Testis (tissue), 3 donors: ENCODE measurements around the gene SLC29A4. TPM values are rescaled to one million over a fixed set of nuclear protein-coding genes. Genes with fewer than 3 reads are reported as not detected.
"Not testable (repeated sequence)": the region's sequence is repeated elsewhere in the genome, so short reads cannot be mapped to it uniquely, and the experiment has no call there.

Experiments used
- DNase-seq: peaks from one replicate; pipeline ENCODE4 v3.0.0-alpha.2; 2019
- H3K27ac ChIP-seq, 2 donors: fragments of 200-600 bp; sonication (generic); one replicate each; pipeline ENCODE4 v1.5.1; 2019
- H3K27me3 ChIP-seq: fragments of 200-600 bp; sonication (generic); one replicate; pipeline ENCODE4 v1.5.1; 2019
- H3K36me3 ChIP-seq: fragments of 200-600 bp; sonication (generic); one replicate; pipeline ENCODE4 v1.5.1; 2017; ENCODE audit warnings: low read depth; ENCODE audit errors: missing control alignments
- H3K4me1 ChIP-seq: fragments of 200-600 bp; sonication (generic); one replicate; pipeline ENCODE4 v1.5.1; 2019
- H3K4me3 ChIP-seq, 2 donors: fragments of 200-600 bp; sonication (generic); one replicate each; pipeline ENCODE4 v1.5.1; 2017 to 2019
- H3K9me3 ChIP-seq: fragments of 200-600 bp; sonication (generic); one replicate; pipeline ENCODE4 v1.5.1; 2017
- POLR2A ChIP-seq: fragments of 450-650 bp; IDR thresholded peaks from one replicate; pipeline ENCODE4 v1.6.1; 2017; ENCODE audit warnings: antibody characterized with exemption, mild to moderate bottlenecking, moderate library complexity
- WGBS, 2 donors: methylation state at CpG; one replicate each; pipeline ENCODE4 v1.1.5; 2018; 5-methylcytosine and 5-hydroxymethylcytosine counted together
- intact Hi-C: fragments of 100-400 bp; cut with DNase I; formaldehyde crosslinking; loops from one replicate; pipeline ENCODE4 v1.15.1; 2023; ENCODE audit warnings: low total_unique reads
- polyA plus RNA-seq: library from polyadenylated mRNA; stranded (reverse); fragments of 350-450 nt; fragmentation: Illumina TruSeq; extraction: RNeasy Lipid Tissue Mini Kit (QIAGEN cat#74804); gene quantifications from one replicate; pipeline ENCODE4 v1.2.3, GENCODE V29; 2014; ENCODE audit warnings: low read depth, low replicate concordance; ENCODE audit not compliant: insufficient read depth
- total RNA-seq, 2 donors: library from RNA; depleted of rRNA; stranded (reverse); fragments of >200 nt; gene quantifications; one replicate each; pipeline ENCODE4 v1.2.3, GENCODE V29; 2016
- TF ChIP-seq, protein P1 (sequence below), 3 experiments: fragments of 450-650 bp in 2 of 3; fragments of 200-600 bp in 1 of 3; sonication (generic) in 1 of 3; IDR thresholded peaks; one replicate each; pipeline ENCODE4 v1.5.1; 2016 to 2019; ENCODE audit warnings: antibody characterized with exemption in 3 of 3, mild to moderate bottlenecking in 2 of 3, moderate library complexity in 1 of 3

Gene SLC29A4
- total and polyA plus RNA-seq, 3 donors from 2014 or later, result 4.3 to 15.2 (median 7.6) TPM

DNA sequence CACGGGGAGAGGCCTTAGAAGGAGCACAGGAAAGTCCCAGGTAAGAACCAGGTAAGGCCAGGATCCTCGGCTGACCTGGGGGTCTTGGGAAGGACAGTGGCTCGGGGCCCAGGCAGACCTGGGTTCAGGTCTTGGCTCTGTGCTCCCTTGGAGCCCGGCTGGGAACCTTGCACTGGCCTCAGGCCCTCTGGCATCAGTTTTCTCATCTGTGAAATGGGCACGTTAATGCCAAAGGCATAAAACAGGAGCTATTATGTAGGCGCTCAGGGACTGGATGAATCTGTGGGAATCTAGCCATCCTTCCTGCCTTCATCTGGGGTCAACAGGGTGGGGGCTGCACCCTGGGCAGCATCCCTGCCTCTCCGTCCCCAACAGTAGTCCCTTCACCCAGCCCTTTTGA lies 8.3 kb upstream of the SLC29A4 start:
- Histone ChIP-seq H3K4me1 (no peaks in the 10 kb centered on the region), H3K27me3 (no peaks in the 10 kb centered on the region), H3K36me3 (no peaks in the 10 kb centered on the region), H3K4me3 (no peak overlapping the region), H3K9me3 (no peaks in the 10 kb centered on the region), H3K27ac (no peak overlapping the region)
- no peak for TF ChIP-seq POLR2A
- TF ChIP-seq, protein P1, sequence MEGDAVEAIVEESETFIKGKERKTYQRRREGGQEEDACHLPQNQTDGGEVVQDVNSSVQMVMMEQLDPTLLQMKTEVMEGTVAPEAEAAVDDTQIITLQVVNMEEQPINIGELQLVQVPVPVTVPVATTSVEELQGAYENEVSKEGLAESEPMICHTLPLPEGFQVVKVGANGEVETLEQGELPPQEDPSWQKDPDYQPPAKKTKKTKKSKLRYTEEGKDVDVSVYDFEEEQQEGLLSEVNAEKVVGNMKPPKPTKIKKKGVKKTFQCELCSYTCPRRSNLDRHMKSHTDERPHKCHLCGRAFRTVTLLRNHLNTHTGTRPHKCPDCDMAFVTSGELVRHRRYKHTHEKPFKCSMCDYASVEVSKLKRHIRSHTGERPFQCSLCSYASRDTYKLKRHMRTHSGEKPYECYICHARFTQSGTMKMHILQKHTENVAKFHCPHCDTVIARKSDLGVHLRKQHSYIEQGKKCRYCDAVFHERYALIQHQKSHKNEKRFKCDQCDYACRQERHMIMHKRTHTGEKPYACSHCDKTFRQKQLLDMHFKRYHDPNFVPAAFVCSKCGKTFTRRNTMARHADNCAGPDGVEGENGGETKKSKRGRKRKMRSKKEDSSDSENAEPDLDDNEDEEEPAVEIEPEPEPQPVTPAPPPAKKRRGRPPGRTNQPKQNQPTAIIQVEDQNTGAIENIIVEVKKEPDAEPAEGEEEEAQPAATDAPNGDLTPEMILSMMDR (IDR thresholded peaks at IDR 0.05), result no peak
- DNase-seq, result no peak
- 73 to 86% methylated on average over 5 to 7 of the region's 7 CpGs for WGBS, 2 donors
- intact Hi-C loops, result no loop called here

DNA sequence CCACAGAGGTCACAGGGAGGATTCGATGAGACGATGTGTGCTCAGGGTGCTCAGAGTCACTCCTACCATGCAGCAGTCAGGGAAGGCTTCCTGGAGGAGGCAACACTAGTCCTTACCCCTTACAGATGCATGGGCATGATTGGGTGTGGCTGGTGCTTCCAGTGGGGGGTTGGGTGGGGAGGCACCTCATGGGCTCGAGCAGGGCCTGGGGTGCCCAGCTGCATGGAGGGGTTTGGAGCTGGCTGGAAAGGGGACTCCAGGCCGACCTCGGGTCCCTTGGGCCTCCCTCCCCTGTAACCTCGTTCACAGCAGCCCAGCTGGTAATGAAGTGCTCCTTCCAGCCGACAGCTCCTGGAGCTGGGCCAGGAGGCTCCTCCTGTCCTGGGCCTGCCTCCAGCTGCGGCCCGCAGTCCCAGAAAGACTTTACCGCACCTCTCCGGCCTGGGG lies 7.7 kb upstream of the SLC29A4 start:
- H3K4me1 ChIP-seq, H3K27ac ChIP-seq, H3K27me3 ChIP-seq, H3K4me3 ChIP-seq, H3K36me3 ChIP-seq, H3K9me3 ChIP-seq, intact Hi-C loops: not testable (repeated sequence)
- DNase-seq, result peak; percentile 47
- WGBS, 2 donors, result 47 to 51% methylated on average over 2 to 10 of the region's 11 CpGs

DNA sequence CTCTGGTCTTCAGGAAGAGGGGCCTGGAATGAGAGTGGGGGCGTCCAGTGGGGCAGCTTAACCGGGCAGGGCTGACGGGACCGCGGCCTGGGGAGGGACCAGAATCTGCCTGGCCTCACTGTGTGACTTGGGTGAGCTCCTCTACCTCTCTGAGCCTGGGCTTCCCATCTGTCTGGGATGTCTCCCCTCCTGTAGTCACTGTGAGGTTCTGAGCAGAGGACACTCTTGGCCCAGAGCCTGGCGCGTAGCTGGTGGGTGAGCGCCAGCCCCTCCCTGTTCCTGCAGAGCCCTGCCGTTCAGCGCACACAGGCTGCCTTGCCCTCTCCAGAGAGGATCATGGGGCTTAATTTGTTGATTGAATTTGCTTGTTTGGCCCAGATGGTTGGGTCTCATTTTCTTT lies 7.2 kb upstream of the SLC29A4 start:
- 39 to 50% methylated on average over 5 to 6 of the region's 10 CpGs for WGBS, 2 donors
- H3K27me3 ChIP-seq, H3K27ac ChIP-seq, H3K36me3 ChIP-seq, intact Hi-C loops, H3K4me3 ChIP-seq, H3K9me3 ChIP-seq, H3K4me1 ChIP-seq: not testable (repeated sequence)
- peak; percentile 61 for DNase-seq

DNA sequence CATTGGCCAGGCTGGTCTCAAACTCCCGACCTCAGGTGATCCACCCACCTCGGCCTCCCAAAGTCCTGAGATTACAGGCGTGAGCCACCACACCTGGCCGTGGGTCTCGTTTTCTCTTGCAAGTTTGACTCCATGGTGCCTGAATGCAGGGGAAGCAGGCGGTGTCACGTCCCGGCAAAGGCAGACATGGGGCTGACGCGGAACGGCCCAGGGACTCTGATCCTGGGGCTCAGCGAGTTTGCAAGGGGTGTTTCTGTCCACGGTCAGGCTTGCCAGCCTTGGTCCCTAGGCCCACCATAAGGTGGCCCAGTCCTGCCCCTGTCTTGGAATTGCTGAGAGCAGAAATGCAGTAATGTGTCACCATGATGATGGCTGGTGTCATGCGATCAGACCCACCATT lies 6.6 kb upstream of the SLC29A4 start:
- DNase-seq, intact Hi-C loops, H3K36me3 ChIP-seq, H3K9me3 ChIP-seq, H3K27me3 ChIP-seq, H3K4me3 ChIP-seq, H3K4me1 ChIP-seq, H3K27ac ChIP-seq: not testable (repeated sequence)
- 88 to 100% methylated on average over 6 to 14 of the region's 14 CpGs for WGBS, 2 donors

DNA sequence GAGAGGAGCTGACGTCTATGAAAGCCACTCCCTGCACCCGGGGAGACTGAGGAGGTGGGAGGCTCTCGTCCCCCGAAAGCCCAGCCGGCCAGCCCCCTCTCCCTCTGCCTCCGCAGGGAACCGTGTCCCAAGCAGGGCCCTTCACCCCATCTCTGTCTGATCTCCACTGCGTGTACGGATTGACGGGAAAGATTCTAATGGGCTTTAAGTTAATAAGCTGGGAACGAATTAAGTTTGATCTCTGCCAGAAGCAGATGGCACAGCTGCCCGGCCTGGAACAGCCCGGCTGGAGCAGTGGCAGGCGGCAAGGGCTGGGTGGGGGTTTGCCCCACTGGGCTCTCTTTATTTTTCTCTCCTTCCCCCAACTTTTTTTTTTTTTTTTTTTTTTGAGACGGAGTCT lies 6.1 kb upstream of the SLC29A4 start:
- no peak overlapping the region for H3K27ac ChIP-seq
- H3K27me3 ChIP-seq, result no peaks in the 10 kb centered on the region
- TF ChIP-seq, protein P1 (IDR thresholded peaks at IDR 0.05), result no peak
- no peak for TF ChIP-seq POLR2A
- intact Hi-C loops, result no loop called here
- no peaks in the 10 kb centered on the region for H3K9me3 ChIP-seq
- no peaks in the 10 kb centered on the region for H3K36me3 ChIP-seq
- DNase-seq, result no peak
- no peak overlapping the region for H3K4me3 ChIP-seq
- 90 to 92% methylated on average over 13 to 15 of the region's 15 CpGs for WGBS, 2 donors
- no peaks in the 10 kb centered on the region for H3K4me1 ChIP-seq

DNA sequence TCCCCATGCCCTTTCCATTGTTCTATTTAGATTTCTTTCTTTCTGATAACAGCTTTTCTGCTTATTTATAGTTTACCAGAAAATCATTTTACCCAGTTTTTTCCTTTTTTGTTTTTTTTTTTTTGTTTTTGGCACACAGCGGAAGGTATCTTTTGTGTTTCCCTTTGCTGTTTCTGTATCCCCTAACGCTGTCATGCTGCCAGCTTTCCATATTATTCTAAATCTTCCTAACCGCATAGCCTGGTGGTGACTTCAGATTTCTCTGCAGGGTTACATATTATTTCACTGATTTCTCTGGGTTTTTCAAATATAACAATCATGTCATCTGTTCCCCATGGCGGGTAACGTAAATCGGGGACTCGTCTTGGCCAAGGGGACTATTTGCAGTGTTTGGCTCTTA lies 4.0 kb upstream of the SLC29A4 start:
- no peak for DNase-seq
- TF ChIP-seq, protein P1 (IDR thresholded peaks at IDR 0.05), result no peak
- TF ChIP-seq POLR2A, result no peak
- Histone ChIP-seq H3K4me1 (peaks cover 6% of the 10 kb centered on the region), H3K27me3 (no peaks in the 10 kb centered on the region), H3K36me3 (no peaks in the 10 kb centered on the region), H3K4me3 (no peak overlapping the region), H3K9me3 (no peaks in the 10 kb centered on the region), H3K27ac (no peak overlapping the region)
- intact Hi-C loops, result no loop called here
- 81 to 87% methylated on average over 7 of the region's 7 CpGs for WGBS, 2 donors
